ENCODE data around the gene REV3L.
A peak's percentile ranks its signal among the peaks of the same experiment; 100 is the strongest.

Gene REV3L

GRCh38 chr6:111462770-111463391, 20.1 kb downstream of the REV3L start:
- no peak for DNase-seq

GRCh38 chr6:111461860-111462259, 21.2 kb downstream of the REV3L start:
- no peak for DNase-seq

- DNase-seq, result no peak
These were observed 24.3 kb downstream of the REV3L start for GRCh38 chr6:111458670-111459232.

DNA sequence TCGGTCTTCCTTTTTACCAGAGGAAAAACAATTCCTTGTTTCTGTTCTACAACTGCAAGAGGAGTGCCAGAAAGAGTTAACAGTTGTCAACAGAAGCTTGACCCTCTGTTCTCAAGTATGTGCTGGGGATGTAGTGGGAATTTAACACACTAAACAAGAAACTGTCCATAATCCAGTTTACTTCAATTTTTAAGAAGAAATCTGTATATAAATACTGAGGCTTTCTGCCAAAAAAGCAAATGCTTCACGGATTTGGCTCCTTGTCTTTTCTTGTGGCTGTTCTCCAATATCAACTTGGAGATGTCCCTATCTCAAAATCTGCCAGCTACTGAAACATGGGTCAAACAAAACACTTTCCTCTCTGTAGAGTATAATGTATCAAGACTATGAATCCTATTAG, 26.8 kb downstream of the REV3L start:
- DNase-seq, result no peak

- DNase-seq, result no peak
These were observed 32.4 kb downstream of the REV3L start for GRCh38 chr6:111450636-111451035.

GRCh38 chr6:111450087-111450486, 32.9 kb downstream of the REV3L start:
- DNase-seq, result no peak

- no peak for DNase-seq
These were observed 33.9 kb downstream of the REV3L start for GRCh38 chr6:111449129-111449528.

DNA sequence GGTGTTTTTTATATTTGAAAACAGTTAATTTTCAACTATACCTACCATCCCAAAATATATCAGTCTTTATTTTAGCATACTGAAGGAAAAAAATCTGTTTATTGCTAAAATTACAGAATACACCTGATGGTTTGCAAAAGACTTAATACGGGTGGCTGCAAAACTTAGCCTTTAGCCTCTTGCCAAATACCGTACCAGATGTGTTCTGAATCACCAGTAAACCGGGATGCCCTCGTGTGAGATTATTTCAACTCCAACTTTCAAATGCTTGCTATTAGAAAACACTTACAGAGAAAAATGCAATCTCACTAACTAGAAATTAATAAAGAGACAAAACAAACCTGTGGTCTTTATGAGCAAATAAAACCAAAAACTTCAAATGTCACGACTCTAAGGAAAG, 36.0 kb downstream of the REV3L start:
- DNase-seq, result no peak

GRCh38 chr6:111445861-111446267, 37.2 kb downstream of the REV3L start:
- DNase-seq, result no peak

- DNase-seq, result no peak
These were observed 38.2 kb downstream of the REV3L start for GRCh38 chr6:111444794-111445193.

DNA sequence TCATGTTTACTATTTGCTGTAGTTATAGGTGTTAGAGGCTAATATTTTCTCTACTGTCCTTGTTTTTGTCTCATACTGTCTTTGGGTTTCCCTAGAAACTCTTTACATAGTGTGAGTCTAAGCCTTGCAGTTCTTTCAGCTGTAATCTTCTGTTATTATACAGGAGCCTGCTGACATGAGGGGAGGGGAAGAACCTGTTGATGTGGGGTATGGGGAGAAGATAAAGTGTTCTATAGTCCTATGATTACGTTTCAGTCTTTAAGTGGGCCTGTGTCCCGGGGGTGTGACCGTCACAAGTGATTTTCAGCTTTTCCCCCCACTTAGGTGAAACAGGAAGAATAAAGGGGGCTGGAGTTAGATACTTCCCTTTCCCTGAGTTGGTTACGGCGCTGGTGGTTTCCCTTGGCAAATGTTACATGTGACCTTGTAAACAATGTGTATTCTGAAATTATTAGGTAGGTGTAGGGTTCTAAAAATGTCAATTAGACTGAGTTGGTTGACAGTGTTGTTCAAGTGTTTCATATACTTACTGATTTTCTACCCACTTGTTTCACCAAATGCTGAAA, 41.3 kb downstream of the REV3L start:
- DNase-seq, result no peak

DNA sequence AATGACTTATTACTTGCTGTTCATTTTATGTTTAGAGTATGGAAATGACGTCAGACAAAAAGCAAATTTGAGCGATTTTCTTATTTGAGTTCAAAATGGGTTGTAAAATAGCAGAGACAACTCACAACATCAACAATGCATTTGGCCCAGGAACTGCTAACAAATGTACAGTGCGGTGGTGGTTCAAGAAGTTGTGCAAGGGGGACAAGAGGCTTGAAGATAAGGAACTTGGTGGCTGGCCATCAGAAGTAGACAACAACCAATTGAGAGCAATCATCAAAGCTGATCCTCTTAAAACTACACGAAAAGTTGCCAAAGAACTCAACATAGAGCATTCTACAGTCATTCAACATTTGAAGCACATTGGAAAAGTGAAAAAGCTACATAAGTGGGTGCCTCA, 43.8 kb downstream of the REV3L start:
- DNase-seq, result no peak

GRCh38 chr6:111437573-111437972, 45.4 kb downstream of the REV3L start:
- DNase-seq, result no peak

DNA sequence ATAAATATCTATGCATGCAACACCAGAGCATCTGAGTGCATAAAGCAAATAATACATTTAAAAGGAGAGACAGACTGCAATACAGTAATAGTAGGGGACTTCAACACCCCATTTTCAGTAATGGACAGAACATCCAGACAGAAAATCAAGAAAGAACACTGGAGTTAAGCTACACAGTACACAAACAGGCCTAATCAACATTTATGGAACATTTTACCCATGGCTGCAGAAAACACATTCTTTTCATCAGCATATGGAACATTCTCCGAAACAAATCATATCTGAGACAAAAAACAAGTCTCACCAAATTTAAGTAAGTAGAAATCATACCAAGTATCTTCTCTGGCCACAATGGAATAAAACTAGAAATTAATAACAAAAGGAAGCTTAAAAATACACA, 50.5 kb downstream of the REV3L start:
- no peak for DNase-seq

DNA sequence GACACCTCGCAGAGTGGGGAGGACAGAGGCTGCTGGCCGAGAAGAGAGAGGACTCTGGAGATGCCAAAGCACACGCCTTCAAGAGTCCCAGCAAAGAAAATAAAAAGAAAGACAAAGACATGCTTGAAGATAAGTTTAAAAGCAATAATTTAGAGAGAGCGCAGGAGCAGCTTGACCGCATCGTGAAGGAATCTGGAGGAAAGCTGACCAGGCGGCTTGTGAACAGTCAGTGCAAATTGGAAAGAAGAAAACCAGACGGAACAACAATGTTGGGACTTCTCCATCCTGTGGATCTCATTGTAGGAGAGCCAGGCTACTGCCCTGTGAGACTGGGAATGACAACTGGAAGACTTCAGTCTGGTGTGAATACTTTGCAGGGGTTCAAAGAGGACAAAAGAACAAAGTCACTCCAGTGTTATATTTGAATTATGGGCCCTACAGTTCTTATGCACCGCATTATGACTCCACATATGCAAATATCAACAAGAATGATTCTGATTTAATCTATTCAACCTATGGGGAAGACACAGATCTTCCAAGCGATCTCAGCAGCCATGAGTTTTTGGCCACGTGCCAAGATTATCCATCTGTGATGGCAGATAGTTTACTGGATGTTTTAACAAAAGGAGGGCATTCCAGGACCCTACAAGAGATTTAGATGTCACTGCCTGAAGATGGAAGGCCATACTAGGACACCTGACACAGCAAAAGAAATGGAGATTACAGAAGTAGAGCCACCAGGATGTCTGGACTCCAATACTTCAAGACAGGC, 52.2 kb downstream of the REV3L start:
- no peak for DNase-seq

GRCh38 chr6:111429571-111429970, 53.4 kb downstream of the REV3L start:
- no peak for DNase-seq

- no peak for DNase-seq
These were observed 54.2 kb downstream of the REV3L start for GRCh38 chr6:111428811-111429210.

- DNase-seq, result no peak
These were observed 55.5 kb downstream of the REV3L start for GRCh38 chr6:111427341-111428116.

DNA sequence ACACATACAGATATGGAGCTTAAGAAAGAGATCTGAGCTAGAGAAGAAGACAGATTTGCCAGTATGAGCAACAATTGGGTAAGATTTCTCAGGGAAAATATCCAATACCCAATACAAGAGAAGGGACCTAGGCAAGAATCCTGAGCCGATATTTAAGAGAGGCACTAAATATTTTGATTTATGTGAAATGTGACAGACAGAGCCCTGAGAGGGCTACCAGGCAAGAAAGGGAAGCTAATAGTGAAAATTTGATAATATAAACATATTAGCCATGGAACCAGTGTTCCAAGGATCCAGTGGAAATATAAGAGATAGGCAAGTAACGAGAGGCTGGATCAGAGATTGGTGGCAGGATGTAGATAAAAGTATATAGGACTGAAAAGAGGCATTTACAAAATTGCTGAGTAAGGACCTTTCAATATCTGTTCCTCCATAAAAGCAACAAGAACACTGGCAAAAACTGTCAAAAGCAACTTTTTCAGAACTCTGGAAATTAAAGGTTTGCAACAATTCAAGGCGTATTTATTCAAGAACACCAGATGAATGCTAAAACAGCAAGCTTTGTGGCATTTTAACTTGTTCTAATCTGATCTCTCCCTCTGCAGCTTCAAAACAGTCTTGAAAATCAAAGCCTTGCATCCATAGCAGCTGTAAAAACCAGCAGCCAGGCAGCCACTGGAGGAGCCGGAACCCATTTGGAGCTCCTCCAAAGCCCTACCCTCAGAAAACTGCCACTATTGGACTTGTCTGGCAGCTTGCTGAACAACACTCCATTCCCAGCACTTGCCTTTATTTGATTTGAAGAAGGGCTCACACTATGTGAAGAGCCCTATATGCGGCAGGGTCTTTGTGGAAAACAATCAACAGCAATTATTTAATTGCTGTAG, 58.8 kb downstream of the REV3L start:
- peak; percentile 62 for DNase-seq

GRCh38 chr6:111423055-111423633, 59.9 kb downstream of the REV3L start:
- no peak for DNase-seq

DNA sequence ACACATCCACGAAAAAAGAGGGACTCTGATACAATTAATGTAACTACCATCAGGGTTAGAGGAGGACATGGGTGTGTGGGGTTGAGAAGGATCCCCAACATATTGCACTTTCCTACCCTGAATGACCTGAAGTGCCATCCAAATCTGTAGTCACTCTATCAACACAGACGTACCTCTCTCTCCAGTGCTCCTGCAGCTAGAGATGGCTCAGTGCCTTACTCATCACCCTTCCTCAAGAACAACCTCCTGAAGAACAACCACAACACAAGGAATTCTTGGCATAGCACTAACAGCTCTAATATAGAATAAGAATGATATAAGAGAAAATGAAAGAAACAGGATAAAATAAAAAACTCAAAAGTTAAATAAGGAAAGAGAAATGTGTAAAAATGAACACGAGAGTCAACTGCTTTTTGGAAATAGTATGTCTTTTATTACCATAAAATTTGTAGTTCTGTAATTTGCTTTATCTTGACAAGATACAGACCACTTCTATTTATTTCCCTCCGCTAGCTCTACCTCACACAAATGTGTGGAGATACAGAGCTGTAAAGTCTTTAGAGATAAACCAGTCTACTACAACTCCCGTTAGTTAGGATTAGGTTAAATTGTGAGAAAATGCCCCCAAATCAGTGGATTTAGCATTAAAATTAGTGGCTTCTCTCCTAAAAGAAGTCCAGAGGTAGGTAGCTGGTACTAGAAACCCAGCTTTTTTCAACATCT, 63.9 kb downstream of the REV3L start:
- DNase-seq, result no peak
